ENCODE results near the gene NKG7.

NKG7 gene

DNA sequence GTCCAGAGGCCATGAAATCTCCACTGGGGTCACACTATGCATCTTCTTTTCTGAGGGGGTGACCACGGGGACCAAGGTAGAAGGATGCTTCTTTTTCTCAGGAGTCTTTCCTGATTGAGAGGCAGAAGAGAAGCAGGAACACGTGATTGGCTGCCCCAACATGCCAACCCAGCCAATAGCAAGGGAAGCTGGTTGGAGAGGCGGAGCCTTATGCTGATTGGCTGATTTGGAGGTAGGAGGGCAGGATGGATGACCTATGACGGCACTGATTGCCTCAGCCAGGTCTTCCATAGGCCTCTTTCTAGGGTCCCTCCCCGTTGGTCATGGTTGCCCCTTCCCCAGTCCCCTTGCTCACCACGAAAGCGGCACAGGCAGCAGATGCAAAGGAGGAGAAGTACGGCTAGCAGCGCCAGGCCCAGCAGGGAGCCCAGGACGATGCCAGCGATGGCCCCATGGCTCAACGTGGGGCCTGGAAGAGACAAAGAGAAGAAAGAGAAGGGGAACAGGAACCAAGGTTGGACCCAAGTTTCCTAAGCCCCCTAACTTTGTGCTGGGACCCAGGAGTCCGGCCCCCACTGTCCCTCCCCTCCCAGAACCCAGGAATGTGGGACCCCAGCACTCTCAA is 38.5 kb downstream of the NKG7 start:
- DNase-seq, result no peak

DNA sequence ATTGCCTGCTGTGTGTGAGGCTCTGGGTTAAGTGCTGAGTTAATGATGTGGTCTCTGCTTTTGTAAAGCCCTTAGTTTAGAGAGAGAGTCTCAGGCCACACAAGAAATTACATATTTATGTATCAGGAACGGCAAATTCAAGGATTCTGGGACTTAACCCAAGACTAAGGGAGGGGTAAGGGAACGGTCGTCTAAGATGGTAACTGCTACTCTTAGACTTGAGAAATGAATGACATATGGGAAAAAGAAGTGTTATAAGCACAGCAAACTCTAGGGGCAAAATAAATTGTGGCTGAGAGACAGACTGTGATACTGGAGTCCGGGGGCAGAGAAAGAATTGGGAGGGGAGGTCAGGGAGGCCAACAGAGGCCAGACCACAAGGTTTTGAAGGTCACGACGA is 40.7 kb downstream of the NKG7 start:
- DNase-seq, result no peak

DNA sequence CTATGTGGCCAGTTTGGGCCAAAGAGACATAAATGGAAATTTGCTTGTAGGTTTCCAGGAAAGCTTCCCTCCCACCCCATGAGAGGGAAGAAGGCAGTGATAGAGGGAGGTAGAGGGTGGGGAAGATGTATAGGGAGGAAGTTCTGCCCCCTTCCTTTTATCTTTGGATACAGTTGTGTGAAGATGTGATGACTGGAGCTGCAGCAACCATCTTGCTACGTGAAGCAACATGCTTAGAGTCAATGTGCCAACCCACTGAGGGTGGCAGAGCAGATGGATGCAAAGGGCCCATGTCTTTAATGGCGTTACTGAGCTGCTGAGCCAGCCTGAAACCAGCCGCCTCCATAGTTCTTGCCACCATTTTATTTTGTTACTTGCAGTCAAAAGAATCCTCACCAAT is 41.3 kb downstream of the NKG7 start:
- DNase-seq, result no peak

DNA sequence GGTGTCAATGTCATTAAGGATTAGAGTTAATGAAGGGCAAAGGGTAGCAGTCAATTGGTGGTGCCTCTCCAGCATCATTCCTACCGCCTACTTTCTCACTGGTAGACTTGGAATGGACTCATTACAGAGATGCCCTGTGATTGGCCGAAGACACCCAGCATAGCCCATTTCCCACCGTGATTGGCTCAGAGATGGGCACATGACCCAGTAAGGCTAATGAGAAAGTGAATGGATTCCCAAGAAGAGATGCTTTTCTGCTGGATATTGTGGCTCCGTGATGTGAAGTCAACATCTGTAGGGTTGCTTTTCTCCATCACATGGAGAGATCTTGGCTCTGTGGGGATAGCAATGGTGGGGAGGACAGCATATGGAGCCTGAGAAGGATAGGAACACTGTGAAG is 42.1 kb downstream of the NKG7 start:
- no peak for DNase-seq

DNA sequence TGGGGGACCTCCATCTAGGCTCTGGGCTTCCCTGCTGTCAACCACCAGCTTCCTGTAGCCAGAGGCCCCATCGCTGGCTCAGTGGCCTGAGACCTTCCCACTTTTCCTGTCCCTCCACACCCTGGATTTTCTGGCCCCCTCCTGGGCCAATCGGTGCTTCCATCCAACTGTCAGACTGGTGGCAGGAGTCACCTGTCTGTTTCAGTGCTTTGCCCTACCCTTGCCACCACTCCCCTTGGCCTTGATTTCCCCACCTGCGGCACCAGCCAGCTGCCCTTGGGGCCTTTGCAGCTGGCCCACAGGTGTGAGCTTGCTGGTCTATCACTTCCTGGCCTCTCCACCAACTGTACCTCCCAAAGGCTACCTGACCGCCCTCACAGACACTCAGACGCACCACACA is 43.0 kb downstream of the NKG7 start:
- DNase-seq, result no peak

DNA sequence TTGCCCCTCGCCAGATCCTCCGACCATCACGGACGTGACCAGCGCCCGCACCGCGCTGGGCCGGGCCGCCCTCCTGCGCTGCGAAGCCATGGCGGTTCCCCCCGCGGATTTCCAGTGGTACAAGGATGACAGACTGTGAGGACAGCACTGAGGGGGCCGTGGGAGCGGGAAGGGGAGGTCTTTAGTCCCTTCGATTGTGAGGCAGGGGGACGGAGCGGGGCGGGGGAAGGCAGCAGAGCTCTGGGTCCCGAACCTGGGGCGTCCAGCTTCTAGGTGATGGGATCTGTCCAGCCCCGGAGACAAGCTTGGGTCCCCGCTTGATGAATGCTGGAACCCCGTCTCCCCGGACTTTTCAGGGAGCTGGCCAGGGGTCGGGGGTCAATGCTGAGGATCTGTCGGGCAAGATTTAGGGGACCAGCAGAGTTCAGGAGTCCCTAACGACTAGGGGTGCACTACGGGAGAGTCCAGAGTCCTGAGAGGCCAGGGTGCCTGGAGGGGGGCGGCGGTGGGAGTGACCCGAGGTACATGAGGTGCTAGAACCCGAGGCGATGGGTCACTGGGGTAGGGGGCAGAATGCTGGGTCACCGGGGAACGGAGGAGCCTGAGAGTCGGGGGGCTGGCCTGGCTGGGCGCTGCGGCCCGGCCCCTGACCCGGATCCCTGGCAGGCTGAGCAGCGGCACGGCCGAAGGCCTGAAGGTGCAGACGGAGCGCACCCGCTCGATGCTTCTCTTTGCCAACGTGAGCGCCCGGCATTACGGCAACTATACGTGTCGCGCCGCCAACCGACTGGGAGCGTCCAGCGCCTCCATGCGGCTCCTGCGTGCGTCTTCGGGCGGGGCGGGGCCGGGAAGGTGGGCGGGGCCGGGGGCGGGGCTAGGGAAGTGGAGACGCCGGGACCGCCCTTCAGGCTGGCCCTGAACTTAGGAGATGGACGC is 45.1 kb downstream of the NKG7 start:
- DNase-seq, result peak; percentile 20

DNA sequence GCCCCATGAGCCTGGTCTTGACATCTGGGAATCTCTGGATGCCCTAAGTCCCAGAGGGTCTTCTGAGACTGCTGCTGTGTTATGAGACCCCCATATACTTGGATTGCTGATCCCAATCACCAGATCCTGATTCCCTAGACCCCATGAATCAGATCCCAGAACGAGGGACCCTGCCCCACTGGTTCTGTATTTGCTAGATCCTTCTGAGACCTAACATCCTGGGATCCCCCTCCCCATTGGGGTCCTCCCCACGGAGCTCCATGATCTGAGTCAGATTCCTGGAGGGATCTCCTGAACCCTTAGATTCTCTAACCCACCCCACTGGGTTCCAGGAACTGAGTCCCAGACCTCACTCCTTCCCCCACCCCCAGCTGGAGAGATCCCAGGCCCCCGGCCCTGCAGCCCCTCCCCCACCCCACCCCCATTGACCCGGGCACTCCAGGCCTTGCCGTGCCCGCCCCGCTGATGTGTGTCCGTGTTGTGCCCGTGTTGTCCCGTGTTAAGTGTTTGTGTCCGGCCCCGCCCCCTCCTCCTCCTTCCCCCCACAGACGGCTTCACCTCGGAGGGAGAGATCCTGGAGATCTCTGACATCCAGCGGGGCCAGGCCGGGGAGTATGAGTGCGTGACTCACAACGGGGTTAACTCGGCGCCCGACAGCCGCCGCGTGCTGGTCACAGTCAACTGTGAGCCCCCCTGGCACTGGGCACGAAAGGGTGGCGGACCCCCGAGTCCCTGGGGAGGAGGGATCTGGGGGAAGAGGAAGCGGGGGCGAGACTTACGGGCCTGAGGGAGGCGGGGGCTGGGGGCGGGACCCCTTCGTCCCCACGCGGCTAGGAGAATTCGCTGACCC is 46.0 kb downstream of the NKG7 start:
- DNase-seq, result no peak

DNA sequence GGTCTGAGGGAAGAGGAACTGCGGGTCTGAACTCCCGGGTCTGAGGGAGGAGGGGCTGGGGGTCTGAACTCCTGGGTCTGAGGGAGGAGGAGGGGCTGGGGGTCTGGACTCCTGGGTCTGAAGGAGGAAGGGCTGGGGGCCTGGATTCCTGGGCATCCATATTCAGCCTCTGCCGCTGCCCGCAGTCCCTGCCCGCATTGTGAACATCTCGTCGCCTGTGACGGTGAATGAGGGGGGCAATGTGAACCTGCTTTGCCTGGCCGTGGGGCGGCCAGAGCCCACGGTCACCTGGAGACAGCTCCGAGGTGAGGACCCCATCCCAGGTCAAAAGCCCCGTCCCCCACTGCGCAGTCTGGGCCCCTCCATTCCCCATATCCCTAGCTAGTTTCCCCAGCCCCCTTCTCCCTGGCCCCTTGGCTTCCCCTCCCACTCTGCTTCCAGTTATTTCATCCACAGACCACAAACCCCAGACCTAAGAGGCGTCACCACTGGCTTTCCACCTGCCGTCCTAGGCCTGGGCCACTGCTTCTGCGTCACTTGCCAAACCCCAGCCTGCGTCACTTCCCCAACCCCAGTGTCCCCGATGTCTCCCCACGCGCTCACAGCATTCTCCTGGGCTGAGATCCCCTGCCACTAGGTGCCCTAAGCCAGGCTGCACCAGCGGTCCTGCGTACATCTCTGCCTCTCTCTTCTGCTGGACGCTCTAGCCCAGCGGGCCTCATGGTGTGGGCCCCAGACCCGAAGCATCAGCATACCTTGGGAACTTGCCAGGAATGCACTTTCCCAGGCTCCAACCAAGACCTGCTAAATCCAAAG is 47.1 kb downstream of the NKG7 start:
- no peak for DNase-seq

DNA sequence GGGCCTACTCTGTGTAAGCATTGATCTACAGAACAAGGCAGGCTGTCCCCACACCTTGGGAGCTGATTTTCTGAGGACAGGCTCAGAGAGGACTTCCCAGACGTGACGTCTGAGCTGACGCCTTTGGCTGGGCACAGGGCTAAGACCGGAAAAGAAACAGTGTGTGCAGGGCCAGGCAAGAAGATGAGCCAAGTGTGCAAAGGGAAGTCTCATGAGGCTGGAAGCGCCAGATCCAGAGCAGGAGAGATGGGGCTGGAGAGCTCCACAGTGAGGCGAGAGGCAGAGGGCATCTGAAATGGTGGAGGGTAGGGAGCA is 48.3 kb downstream of the NKG7 start:
- DNase-seq, result no peak

DNA sequence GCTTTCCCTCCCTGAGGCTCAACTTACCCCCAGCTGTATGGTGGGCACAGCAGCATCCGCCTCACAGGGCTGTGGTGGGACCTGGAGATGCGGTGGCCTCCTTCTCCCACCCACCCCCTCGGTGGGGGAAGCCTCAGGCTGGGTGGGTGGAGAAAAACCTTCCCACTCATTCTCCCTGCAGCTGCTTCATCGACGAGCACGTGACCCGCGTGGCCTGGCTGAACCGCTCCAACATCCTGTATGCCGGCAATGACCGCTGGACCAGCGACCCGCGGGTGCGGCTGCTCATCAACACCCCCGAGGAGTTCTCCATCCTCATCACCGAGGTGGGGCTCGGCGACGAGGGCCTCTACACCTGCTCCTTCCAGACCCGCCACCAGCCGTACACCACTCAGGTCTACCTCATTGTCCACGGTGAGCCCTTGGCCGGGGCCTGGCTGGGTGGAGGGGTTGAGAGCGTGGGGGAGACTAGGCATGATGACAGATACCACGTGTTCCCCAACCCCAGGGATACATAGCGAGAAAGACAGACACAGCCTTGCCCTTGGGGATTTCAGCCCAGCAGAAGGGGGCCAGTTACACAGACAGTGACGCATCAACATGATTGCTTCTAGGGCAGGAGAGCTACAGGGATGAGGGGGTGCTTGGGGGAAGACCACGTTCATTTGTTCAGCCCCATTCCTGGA is 48.8 kb downstream of the NKG7 start:
- no peak for DNase-seq

DNA sequence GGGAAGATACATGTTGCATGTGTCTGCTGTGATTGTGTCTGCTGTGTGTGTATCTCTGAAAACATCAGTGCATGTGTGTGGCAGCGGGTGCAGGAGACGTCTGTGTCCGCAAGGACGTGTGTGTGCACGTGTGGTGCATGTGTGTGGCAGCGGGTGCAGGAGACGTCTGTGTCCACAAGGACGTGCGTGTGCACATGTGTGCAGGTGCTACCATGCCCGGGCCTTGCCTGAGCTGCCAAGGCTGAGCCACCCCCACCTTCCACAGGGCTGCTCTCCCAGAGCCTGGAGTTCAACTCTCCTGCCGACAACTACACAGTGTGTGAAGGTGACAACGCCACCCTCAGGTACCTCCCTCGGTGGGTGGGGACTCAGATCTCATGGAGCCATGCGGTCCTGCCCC is 50.7 kb downstream of the NKG7 start:
- DNase-seq, result no peak
